Measurements from ENCODE around the gene SLC35E1.

GRCh38 chr19:16621165-16621800 lies 49.1 kb upstream of the SLC35E1 start:
- TF ChIP-seq CTCF (IDR thresholded peaks at IDR 0.05; ENCODE audit: low read length) (no peak), EZH2 (optimal IDR thresholded peaks at IDR 0.05; ENCODE audit: low read depth, low read length) (no peak), EZH2phosphoT487 (IDR thresholded peaks at IDR 0.05; ENCODE audit: low read length) (no peak)

Data from MM.1S (cell line).